ENCODE results near the gene PRKCZ.

- TF ChIP-seq ZNF114 (CRISPR knock-in tag; IDR thresholded peaks at IDR 0.05) (no peak), POLR2AphosphoS5 (IDR thresholded peaks at IDR 0.05; ENCODE audit: low read depth) (no peak), ZNF462 (CRISPR knock-in tag; IDR thresholded peaks at IDR 0.05) (no peak), EZH2phosphoT487 (IDR thresholded peaks at IDR 0.05; ENCODE audit: unreplicated experiment) (no peak), STAT1 (IDR thresholded peaks at IDR 0.05; ENCODE audit: unreplicated experiment) (no peak), EZH2 (IDR thresholded peaks at IDR 0.05; ENCODE audit: low read depth, unreplicated experiment) (no peak), REST (IDR thresholded peaks at IDR 0.05; ENCODE audit: unreplicated experiment) (no peak), CREB1 (CRISPR knock-in tag; IDR thresholded peaks at IDR 0.05; ENCODE audit: low read depth) (no peak), JUNB (IDR thresholded peaks at IDR 0.05; ENCODE audit: unreplicated experiment) (no peak), ETS1 (IDR thresholded peaks at IDR 0.05) (no peak), NANOG (IDR thresholded peaks at IDR 0.05; ENCODE audit: borderline replicate concordance) (no peak)
- TF ChIP-seq, protein P1, sequence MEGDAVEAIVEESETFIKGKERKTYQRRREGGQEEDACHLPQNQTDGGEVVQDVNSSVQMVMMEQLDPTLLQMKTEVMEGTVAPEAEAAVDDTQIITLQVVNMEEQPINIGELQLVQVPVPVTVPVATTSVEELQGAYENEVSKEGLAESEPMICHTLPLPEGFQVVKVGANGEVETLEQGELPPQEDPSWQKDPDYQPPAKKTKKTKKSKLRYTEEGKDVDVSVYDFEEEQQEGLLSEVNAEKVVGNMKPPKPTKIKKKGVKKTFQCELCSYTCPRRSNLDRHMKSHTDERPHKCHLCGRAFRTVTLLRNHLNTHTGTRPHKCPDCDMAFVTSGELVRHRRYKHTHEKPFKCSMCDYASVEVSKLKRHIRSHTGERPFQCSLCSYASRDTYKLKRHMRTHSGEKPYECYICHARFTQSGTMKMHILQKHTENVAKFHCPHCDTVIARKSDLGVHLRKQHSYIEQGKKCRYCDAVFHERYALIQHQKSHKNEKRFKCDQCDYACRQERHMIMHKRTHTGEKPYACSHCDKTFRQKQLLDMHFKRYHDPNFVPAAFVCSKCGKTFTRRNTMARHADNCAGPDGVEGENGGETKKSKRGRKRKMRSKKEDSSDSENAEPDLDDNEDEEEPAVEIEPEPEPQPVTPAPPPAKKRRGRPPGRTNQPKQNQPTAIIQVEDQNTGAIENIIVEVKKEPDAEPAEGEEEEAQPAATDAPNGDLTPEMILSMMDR (conservative IDR thresholded peaks at IDR 0.05; ENCODE audit: low read depth in 2 of 2), result no peak
Observed at GRCh38 chr1:2032737-2033136, 17.5 kb upstream of the PRKCZ start.
